ENCODE measurements around the gene OR2T3.
"Not testable (repeated sequence)": the region's sequence is repeated elsewhere in the genome, so short reads cannot be mapped to it uniquely, and the experiment has no call there.

OR2T3 gene

GRCh38 chr1:248473051-248473450 lies at the start of gene OR2T3:
OR2T3 (plus strand) TSS chr1:248473351; CDS start chr1:248473351, 0 bp downstream.
- not testable (repeated sequence) for DNase-seq (ENCODE audit: low read depth); H3K4me3 ChIP-seq (ENCODE audit: low read depth, low read length)

DNA sequence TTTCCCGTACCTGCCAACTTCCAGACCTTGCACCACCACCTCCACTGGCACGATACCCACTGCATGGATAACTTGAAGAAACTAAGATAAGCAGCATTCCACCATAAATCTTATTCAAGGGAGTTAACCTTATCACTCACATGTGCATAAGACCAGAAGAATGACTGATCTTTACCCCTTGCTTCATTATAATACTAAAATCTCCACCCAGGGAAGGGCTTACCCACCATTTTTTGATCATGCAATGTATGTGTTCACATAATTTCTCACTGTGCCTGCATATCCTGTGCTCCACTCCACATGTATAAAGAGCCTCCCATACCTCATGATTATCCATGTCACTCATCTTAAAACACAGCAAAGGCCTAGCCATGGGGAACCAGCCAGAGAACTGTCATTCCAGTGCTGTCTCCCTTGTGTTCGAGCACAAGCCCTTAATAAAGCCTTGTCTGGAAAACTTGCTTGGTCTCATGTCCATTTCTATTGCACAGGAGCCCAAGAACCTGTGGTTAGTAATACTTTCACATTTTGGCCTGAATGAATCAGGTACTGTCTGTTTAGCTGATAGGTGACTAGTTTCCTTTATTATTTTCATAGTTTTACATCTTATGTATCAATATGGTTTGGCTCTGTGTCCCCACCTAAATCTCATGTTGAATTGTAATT lies 45.5 kb upstream of the OR2T3 start:
- not testable (repeated sequence) for DNase-seq (ENCODE audit: low read depth); H3K4me3 ChIP-seq (ENCODE audit: low read depth, low read length)

DNA sequence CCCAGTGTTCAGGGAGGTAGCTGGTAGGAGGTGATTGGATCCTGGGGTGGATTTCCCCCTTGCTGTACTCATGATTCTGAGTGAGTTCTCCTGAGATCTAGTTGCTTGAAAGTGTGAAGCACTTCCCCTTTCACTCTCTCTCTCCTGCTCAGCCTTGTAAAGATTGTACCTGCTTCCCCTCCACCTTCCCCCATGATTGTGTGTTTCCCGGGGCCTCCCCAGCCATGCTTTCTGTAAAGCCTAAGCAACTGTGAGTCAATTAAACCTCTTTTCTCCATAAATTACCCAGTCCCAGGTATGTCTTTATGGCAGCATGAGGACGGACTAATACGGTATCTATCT lies 45.0 kb upstream of the OR2T3 start:
- not testable (repeated sequence) for H3K4me3 ChIP-seq (ENCODE audit: low read depth, low read length); DNase-seq (ENCODE audit: low read depth)

- not testable (repeated sequence) for H3K4me3 ChIP-seq (ENCODE audit: low read depth, low read length); DNase-seq (ENCODE audit: low read depth)
These were observed 41.5 kb upstream of the OR2T3 start for GRCh38 chr1:248431683-248432082.

GRCh38 chr1:248432201-248432600 lies 41.0 kb upstream of the OR2T3 start:
- DNase-seq (ENCODE audit: low read depth); H3K4me3 ChIP-seq (ENCODE audit: low read depth, low read length): not testable (repeated sequence)

GRCh38 chr1:248433811-248434415 lies 39.2 kb upstream of the OR2T3 start:
- DNase-seq (ENCODE audit: low read depth), result not testable (repeated sequence)

DNA sequence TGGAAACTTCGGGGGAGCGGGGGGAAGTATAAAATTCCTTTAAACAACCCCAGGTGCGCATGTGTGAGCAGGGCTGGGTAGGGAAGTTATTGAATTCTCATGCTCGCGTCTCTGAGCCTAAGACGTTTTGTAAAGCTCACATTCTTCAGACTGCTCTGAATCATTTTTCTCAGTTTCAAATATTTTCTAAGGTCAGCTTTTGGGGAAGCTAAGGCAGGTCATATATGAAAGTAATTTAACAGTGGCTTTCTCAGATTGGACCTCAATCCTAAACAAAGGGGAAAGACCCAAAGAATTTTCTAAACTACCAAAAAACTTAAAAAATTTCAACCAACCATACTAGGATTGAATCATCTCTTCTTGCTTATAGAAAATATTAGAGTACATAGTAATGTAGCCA lies 38.2 kb upstream of the OR2T3 start:
- not testable (repeated sequence) for DNase-seq (ENCODE audit: low read depth); H3K4me3 ChIP-seq (ENCODE audit: low read depth, low read length)

More at GRCh38 chr1:248433811-248434415, 39.2 kb upstream of the OR2T3 start:
- H3K4me3 ChIP-seq (ENCODE audit: low read depth, low read length), result not testable (repeated sequence)

GRCh38 chr1:248436303-248436702 lies 36.8 kb upstream of the OR2T3 start:
- H3K4me3 ChIP-seq (ENCODE audit: low read depth, low read length); DNase-seq (ENCODE audit: low read depth): not testable (repeated sequence)

DNA sequence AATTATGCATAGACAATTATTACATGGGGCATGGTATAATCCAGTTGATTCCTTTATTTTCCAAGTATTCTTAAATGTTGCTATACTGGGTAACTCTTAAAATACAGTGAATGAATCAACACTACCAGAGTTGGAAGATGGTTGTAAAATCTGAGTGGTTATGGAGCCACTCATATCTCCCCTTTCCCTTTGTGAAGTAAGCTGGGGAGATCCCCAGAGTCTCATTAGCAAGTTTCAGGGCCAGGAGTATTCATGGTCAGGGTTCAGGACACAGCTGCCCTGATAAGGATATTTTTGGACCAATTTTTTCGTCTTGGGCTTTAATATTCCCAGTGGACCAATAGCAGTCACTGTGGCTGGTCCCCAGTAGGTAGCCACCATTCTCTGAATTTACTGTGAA lies 34.5 kb upstream of the OR2T3 start:
- not testable (repeated sequence) for DNase-seq (ENCODE audit: low read depth); H3K4me3 ChIP-seq (ENCODE audit: low read depth, low read length)

DNA sequence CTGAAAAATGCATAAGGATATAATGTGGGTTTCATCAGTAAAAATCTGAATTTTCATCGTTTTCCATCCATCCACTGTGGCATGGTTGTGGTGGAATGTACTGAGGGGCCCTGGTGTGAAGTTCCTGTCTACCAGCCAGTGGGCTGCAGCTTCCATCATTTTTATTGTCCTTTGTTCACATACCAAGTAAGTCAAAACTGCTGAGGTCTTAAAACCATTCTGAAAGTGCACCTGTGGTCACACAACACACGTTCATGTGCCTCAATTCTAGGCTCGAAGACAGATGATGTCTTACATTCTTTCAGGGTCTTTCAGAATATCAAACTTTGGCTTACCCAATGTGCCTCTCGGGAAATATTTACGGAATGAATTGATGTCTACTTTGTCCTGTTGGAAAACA lies 33.9 kb upstream of the OR2T3 start:
- DNase-seq (ENCODE audit: low read depth); H3K4me3 ChIP-seq (ENCODE audit: low read depth, low read length): not testable (repeated sequence)

- not testable (repeated sequence) for H3K4me3 ChIP-seq (ENCODE audit: low read depth, low read length); DNase-seq (ENCODE audit: low read depth)
These were observed 30.5 kb upstream of the OR2T3 start for GRCh38 chr1:248442500-248443277.

DNA sequence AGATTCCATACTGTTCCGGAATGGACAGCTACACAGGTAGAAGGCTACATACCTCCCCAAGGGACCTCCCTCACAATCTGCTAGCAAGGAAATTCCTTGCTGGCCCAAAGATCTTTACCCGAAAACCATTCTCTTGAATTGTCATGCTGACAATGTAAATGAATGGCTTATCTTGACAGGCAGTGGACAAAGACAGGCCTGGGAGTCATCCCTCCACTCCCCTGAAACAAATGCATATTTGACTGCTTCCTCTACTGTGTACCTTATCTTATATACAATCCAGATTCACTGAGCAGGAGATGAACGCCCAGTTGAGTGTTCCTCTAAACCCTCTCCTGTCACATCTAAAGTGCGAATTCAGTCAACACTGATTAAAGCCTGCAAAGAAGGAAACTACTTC lies 28.5 kb upstream of the OR2T3 start:
- DNase-seq (ENCODE audit: low read depth); H3K4me3 ChIP-seq (ENCODE audit: low read depth, low read length): not testable (repeated sequence)

DNA sequence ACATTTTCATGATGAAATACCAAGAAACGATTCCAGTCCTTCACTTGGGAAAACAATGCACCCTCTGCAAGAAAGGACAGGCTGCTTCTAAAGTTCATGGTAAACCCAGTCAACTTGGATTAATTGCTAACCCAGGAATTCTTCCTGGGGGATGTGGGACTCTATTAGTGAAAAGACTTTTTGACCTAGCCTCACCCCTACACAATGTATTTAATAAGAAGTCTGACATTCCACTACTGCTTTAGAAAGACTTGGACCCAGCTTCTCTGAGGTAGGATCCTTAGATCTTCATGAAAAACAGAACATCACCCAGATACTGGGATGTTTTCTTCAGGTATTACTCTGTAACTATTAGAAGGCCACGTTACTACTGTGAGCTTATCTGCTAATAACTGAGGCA lies 27.8 kb upstream of the OR2T3 start, which contains the start of gene OR2T2:
OR2T2 (plus strand) TSS at position 239 of the 400 bp plus-strand sequence. CDS start 7,161 bp downstream, outside the sequence.
- DNase-seq (ENCODE audit: low read depth); H3K4me3 ChIP-seq (ENCODE audit: low read depth, low read length): not testable (repeated sequence)

DNA sequence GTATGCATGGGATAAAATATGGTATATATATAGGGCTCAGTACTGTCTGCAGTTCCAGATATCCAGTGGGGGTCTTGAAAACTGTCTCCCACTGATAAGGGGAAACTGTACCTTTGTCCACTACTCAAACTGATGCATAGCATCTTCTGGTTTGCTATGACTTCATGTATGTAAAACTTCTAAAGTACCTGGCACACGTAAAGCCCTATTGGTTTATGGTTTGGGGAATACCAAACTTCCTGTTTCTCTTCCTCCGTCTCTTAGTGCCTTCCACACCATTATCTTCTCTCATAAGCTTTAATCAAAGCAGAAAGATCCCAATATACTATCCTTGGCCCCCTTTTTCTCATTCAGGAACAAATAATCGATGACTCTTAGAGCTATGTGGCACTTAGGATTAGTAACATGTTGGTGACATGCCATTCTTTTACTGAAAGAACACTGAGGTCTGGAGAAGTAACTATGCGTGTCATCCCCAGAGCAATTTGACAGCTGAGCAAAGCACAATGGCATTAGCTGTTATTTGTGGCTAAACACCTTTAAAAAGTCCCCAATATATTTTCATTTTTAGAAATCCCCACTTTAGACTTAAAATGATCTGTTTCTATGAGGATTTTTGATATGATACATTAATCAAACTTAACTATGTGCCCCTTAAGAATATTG lies 24.6 kb upstream of the OR2T3 start:
- H3K4me3 ChIP-seq (ENCODE audit: low read depth, low read length); DNase-seq (ENCODE audit: low read depth): not testable (repeated sequence)

- not testable (repeated sequence) for H3K4me3 ChIP-seq (ENCODE audit: low read depth, low read length); DNase-seq (ENCODE audit: low read depth)
These were observed 23.2 kb upstream of the OR2T3 start for GRCh38 chr1:248449821-248450465.

DNA sequence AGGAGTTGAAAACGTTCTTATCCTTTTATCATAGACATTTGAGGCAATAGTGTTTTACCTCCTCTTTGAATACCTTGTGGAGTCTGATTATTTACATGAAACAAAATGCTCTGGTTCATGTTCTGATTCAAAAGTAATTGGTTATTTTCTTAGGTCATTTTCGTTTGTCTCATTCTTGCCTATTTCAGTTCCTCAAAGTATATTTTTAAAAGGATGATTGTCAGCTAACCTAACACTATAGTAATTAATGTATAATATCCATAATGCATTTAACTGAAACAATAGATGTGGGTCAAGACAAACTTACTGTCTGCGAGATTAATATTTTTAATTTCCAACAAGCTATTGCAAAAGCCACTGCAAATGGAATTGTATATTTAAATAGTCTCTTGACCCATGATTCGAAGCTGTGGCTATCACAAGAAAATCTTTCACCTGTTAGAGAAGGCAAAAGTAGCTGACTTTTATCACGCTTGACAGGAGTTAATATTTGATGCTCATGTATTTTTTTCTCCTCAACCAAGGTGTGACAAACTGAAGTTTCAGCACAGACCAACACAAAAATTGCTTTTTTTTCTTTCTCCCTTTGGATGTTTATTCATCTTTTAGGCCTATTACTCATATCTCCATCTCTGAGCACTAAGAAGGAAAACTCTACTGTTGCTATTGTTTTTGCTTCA lies 22.5 kb upstream of the OR2T3 start:
- not testable (repeated sequence) for DNase-seq (ENCODE audit: low read depth); H3K4me3 ChIP-seq (ENCODE audit: low read depth, low read length)

- DNase-seq (ENCODE audit: low read depth); H3K4me3 ChIP-seq (ENCODE audit: low read depth, low read length): not testable (repeated sequence)
These were observed 19.5 kb upstream of the OR2T3 start for GRCh38 chr1:248453619-248454018.

- H3K4me3 ChIP-seq (ENCODE audit: low read depth, low read length); DNase-seq (ENCODE audit: low read depth): not testable (repeated sequence)
These were observed 18.1 kb upstream of the OR2T3 start for GRCh38 chr1:248455045-248455444.
